Measurements from ENCODE around the gene SIGLEC9. TPM values are rescaled to one million over a fixed set of nuclear protein-coding genes. Genes with fewer than 3 reads are reported as not detected.
"Not testable (repeated sequence)": the region's sequence is repeated elsewhere in the genome, so short reads cannot be mapped to it uniquely, and the experiment has no call there.

Gene SIGLEC9
- total RNA-seq, 1 experiment from 2014 or later, result not detected

DNA sequence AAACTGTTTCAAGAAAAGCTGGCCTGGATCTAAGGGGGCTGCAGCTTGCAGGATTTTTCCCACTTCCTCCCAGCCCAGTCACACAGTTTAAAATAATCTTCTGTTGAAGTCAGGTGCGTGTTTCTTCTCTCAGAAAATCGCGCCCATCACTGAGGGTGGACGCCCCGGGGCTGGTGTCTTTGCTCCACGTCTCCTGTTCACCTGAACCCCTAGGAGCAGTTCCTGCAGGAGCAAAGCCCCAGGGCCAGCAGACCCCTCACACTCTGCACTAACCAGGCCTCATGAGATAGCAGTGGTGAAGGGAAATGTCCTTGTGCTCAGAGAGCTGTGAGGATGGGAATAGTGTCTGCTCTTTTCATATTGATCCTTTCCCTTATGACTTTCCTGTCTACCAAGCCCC is 16.5 kb downstream of the SIGLEC9 start:
- no peaks in the 10 kb centered on the region for H3F3A ChIP-seq (ENCODE audit: low read length, unreplicated experiment)
- H3K36me3 ChIP-seq (ENCODE audit: low read depth, low read length), result no peaks in the 10 kb centered on the region
- CTCF ChIA-PET, result no interaction called here
- no peak overlapping the region for H3K4me2 ChIP-seq (ENCODE audit: low read length)
- POLR2A ChIA-PET (ENCODE audit: unreplicated experiment), result no interaction called here
- TF ChIP-seq EZH2phosphoT487 (IDR thresholded peaks at IDR 0.05; ENCODE audit: borderline replicate concordance, low read length) (no peak), EZH2 (IDR thresholded peaks at IDR 0.05; ENCODE audit: low read length, unreplicated experiment) (no peak), CTCF (conservative IDR thresholded peaks at IDR 0.05; ENCODE audit: low read depth, low read length) (no peak)
- intact Hi-C loops (cut with micrococcal nuclease), result no loop called here
- H3K27me3 ChIP-seq (ENCODE audit: low read length), result peaks cover 83% of the 10 kb centered on the region
- no peaks in the 10 kb centered on the region for H3K79me2 ChIP-seq (ENCODE audit: low read length)
- H3K4me1 ChIP-seq (ENCODE audit: insufficient read depth, low read length), result no peaks in the 10 kb centered on the region
- no peaks in the 10 kb centered on the region for H4K20me1 ChIP-seq (ENCODE audit: low read length)
- H3K4me3 ChIP-seq (ENCODE audit: low read length), result no peak overlapping the region
- H3K9ac ChIP-seq (ENCODE audit: low read length), result no peak overlapping the region
- no peaks in the 10 kb centered on the region for H3K9me3 ChIP-seq (ENCODE audit: low read length)
- no peak overlapping the region for H2AFZ ChIP-seq (ENCODE audit: low read length)
- no peaks in the 10 kb centered on the region for H3K9me2 ChIP-seq (replicated peaks; ENCODE audit: low read length)
- no TSS peak for BruUV-seq (replicated peaks)
- ATAC-seq (no peak), DNase-seq (no peak)
- no peak overlapping the region for H3K27ac ChIP-seq (ENCODE audit: low read length)

DNA sequence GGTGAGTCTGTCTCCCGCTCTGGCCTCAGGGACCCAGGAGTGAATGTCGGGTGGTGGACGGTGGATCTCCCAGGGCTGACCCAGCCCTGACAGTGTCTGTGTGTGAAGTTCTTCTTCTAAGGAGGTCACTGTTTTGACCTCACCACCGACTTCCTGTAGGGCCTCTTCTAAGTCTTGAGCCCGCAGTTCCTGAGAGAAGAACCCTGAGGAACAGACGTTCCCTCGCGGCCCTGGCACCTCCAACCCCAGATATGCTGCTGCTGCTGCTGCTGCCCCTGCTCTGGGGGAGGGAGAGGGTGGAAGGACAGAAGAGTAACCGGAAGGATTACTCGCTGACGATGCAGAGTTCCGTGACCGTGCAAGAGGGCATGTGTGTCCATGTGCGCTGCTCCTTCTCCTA is 17.4 kb downstream of the SIGLEC9 start, which contains the start of gene SIGLEC7:
Gene SIGLEC7, plus strand, starts transcription at position 183 of the 400 bp plus-strand sequence. Its CDS starts 69 bp downstream, at position 252.
- Histone ChIP-seq H3F3A (ENCODE audit: low read length, unreplicated experiment) (no peaks in the 10 kb centered on the region), H3K9me3 (ENCODE audit: low read length) (no peaks in the 10 kb centered on the region), H3K4me1 (ENCODE audit: insufficient read depth, low read length) (no peaks in the 10 kb centered on the region), H3K27ac (ENCODE audit: low read length) (no peak within 1 kb of the TSS), H4K20me1 (ENCODE audit: low read length) (no peaks in the 10 kb centered on the region), H3K9me2 (replicated peaks; ENCODE audit: low read length) (no peaks in the 10 kb centered on the region), H3K4me2 (ENCODE audit: low read length) (no peak within 1 kb of the TSS), H3K36me3 (ENCODE audit: low read depth, low read length) (no peaks in the 10 kb centered on the region), H3K79me2 (ENCODE audit: low read length) (no peaks in the 10 kb centered on the region), H2AFZ (ENCODE audit: low read length) (no peak within 1 kb of the TSS), H3K27me3 (ENCODE audit: low read length) (peaks cover 73% of the 10 kb centered on the region), H3K4me3 (ENCODE audit: low read length) (no peak within 1 kb of the TSS), H3K9ac (ENCODE audit: low read length) (no peak within 1 kb of the TSS)
- TF ChIP-seq CTCF (conservative IDR thresholded peaks at IDR 0.05; ENCODE audit: low read depth, low read length), result no peak
- no peak for TF ChIP-seq EZH2 (IDR thresholded peaks at IDR 0.05; ENCODE audit: low read length, unreplicated experiment)
- no peak for TF ChIP-seq EZH2phosphoT487 (IDR thresholded peaks at IDR 0.05; ENCODE audit: borderline replicate concordance, low read length)
- ATAC-seq, result no peak
- POLR2A ChIA-PET (ENCODE audit: unreplicated experiment), result no interaction called here
- CTCF ChIA-PET, result no interaction called here
- no peak for DNase-seq
- intact Hi-C loops (cut with micrococcal nuclease), result no loop called here
- BruUV-seq (replicated peaks), result no TSS peak

GRCh38 chr19:51142809-51143475 is 18.2 kb downstream of the SIGLEC9 start:
- H3K4me1 ChIP-seq (ENCODE audit: insufficient read depth, low read length); H4K20me1 ChIP-seq (ENCODE audit: low read length); H3K9me2 ChIP-seq (replicated peaks; ENCODE audit: low read length); CTCF ChIA-PET; H3K27ac ChIP-seq (ENCODE audit: low read length); H2AFZ ChIP-seq (ENCODE audit: low read length); ATAC-seq; H3K36me3 ChIP-seq (ENCODE audit: low read depth, low read length); H3K79me2 ChIP-seq (ENCODE audit: low read length); intact Hi-C loops (cut with micrococcal nuclease); H3F3A ChIP-seq (ENCODE audit: low read length, unreplicated experiment); H3K9ac ChIP-seq (ENCODE audit: low read length); BruUV-seq (replicated peaks); DNase-seq; H3K9me3 ChIP-seq (ENCODE audit: low read length); POLR2A ChIA-PET (ENCODE audit: unreplicated experiment); H3K4me2 ChIP-seq (ENCODE audit: low read length); H3K4me3 ChIP-seq (ENCODE audit: low read length): not testable (repeated sequence)
- peaks cover 66% of the 10 kb centered on the region for H3K27me3 ChIP-seq (ENCODE audit: low read length)

Data from PC-3 (cell line).